Glutamatergic neuron (in vitro differentiated cells): ENCODE results near the gene RNF212. TPM values are rescaled to one million over a fixed set of nuclear protein-coding genes. Genes with fewer than 3 reads are reported as not detected.

Experiments
- DNase-seq: peaks from one replicate; pipeline ENCODE4 v3.0.0; 2022
- H3K27ac Mint-ChIP-seq: one replicate; pipeline ENCODE4 v1.8.0; 2020; ENCODE audit warnings: mild to moderate bottlenecking, mixed read lengths, inconsistent platforms; ENCODE audit not compliant: unreplicated experiment
- H3K27me3 Mint-ChIP-seq: one replicate; pipeline ENCODE4 v1.8.0; 2020; ENCODE audit warnings: mild to moderate bottlenecking, moderate library complexity, mixed read lengths, inconsistent platforms; ENCODE audit not compliant: unreplicated experiment
- H3K36me3 Mint-ChIP-seq: one replicate; pipeline ENCODE4 v1.8.0; 2020; ENCODE audit warnings: mild to moderate bottlenecking, mixed read lengths, inconsistent platforms; ENCODE audit not compliant: unreplicated experiment
- H3K4me1 Mint-ChIP-seq: one replicate; pipeline ENCODE4 v1.8.0; 2020; ENCODE audit warnings: mild to moderate bottlenecking, low read depth, mixed read lengths, inconsistent platforms; ENCODE audit not compliant: unreplicated experiment
- H3K4me3 Mint-ChIP-seq: one replicate; pipeline ENCODE4 v1.8.0; 2020; ENCODE audit warnings: mild to moderate bottlenecking, mixed read lengths, inconsistent platforms; ENCODE audit not compliant: unreplicated experiment
- H3K9me3 Mint-ChIP-seq: one replicate; pipeline ENCODE4 v1.8.0; 2020; ENCODE audit warnings: mild to moderate bottlenecking, moderate library complexity, mixed read lengths, inconsistent platforms; ENCODE audit not compliant: unreplicated experiment
- total RNA-seq: library from RNA; stranded (reverse); fragmentation: NEBNext Ultra II Directional; extraction: Animal tissue kit (Norgen Biotek cat#: 25700); gene quantifications from one replicate; pipeline ENCODE4 v1.2.1, GENCODE V29; 2021; ENCODE audit not compliant: unreplicated experiment
- TF ChIP-seq, protein P1 (sequence below): fragments of 200-600 bp; sonication (generic); IDR thresholded peaks from one replicate; pipeline ENCODE4 v1.5.0; 2021; ENCODE audit not compliant: partially characterized antibody, unreplicated experiment

Gene RNF212
- total RNA-seq, 1 donor from 2014 or later: 11.1 TPM

GRCh38 chr4:1022051-1022738 is 91.2 kb downstream of the RNF212 start:
- peaks cover 5% of the 10 kb centered on the region for H3K27me3 Mint-ChIP-seq
- H3K4me3 Mint-ChIP-seq: no peak overlapping the region
- no peak for DNase-seq
- peaks cover 5% of the 10 kb centered on the region for H3K9me3 Mint-ChIP-seq
- TF ChIP-seq, protein P1, sequence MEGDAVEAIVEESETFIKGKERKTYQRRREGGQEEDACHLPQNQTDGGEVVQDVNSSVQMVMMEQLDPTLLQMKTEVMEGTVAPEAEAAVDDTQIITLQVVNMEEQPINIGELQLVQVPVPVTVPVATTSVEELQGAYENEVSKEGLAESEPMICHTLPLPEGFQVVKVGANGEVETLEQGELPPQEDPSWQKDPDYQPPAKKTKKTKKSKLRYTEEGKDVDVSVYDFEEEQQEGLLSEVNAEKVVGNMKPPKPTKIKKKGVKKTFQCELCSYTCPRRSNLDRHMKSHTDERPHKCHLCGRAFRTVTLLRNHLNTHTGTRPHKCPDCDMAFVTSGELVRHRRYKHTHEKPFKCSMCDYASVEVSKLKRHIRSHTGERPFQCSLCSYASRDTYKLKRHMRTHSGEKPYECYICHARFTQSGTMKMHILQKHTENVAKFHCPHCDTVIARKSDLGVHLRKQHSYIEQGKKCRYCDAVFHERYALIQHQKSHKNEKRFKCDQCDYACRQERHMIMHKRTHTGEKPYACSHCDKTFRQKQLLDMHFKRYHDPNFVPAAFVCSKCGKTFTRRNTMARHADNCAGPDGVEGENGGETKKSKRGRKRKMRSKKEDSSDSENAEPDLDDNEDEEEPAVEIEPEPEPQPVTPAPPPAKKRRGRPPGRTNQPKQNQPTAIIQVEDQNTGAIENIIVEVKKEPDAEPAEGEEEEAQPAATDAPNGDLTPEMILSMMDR: no peak
- H3K36me3 Mint-ChIP-seq: no peaks in the 10 kb centered on the region
- no peak overlapping the region for H3K27ac Mint-ChIP-seq
- no peaks in the 10 kb centered on the region for H3K4me1 Mint-ChIP-seq

Other genes with a start within 250 kb of the RNF212 start
- 123 TPM for gene GAK, start 181.2 kb downstream of the RNF212 start, total RNA-seq
- gene TMEM175, start 181.1 kb downstream of the RNF212 start, total RNA-seq: 62.7 TPM
- 26.2 TPM for gene DGKQ, start 140.0 kb downstream of the RNF212 start, total RNA-seq
- 20.3 TPM for gene IDUA, start 126.5 kb downstream of the RNF212 start, total RNA-seq
- 0.54 TPM for gene SLC26A1, start 120.2 kb downstream of the RNF212 start, total RNA-seq
- 20.9 TPM for gene FGFRL1, start 101.9 kb downstream of the RNF212 start, total RNA-seq
- gene SPON2, start 59.0 kb upstream of the RNF212 start, total RNA-seq: 769 TPM
- 302 TPM for gene CTBP1, start 135.6 kb upstream of the RNF212 start, total RNA-seq
- gene MAEA, start 176.3 kb upstream of the RNF212 start, total RNA-seq: 77.2 TPM
- gene UVSSA, start 233.6 kb upstream of the RNF212 start, total RNA-seq: 33.9 TPM